ENCODE data around the gene UBE2O. TPM values are rescaled to one million over a fixed set of nuclear protein-coding genes. Genes with fewer than 3 reads are reported as not detected.

The UBE2O gene
- total RNA-seq, 1 experiment from 2014 or later, result 57.4 TPM

GRCh38 chr17:76446449-76447231 is 6.3 kb downstream of the UBE2O start:
- BruUV-seq (replicated peaks), result no TSS peak
- no peaks in the 10 kb centered on the region for H3K27me3 ChIP-seq (replicated peaks; ENCODE audit: insufficient read depth, low read depth, low read length, poor library complexity)
- intact Hi-C loops (cut with micrococcal nuclease; ENCODE audit: unreplicated experiment), result no loop called here
- H3K36me3 ChIP-seq (ENCODE audit: insufficient read depth, low read length, poor library complexity, severe bottlenecking), result no peaks in the 10 kb centered on the region
- TF ChIP-seq CTCF (conservative IDR thresholded peaks at IDR 0.05; ENCODE audit: low read depth, low read length) (no peak), EZH2 (IDR thresholded peaks at IDR 0.05; ENCODE audit: borderline replicate concordance, low read depth, low read length, poor library complexity, severe bottlenecking) (no peak)
- no peak for DNase-seq (ENCODE audit: low spot score)
- peak overlapping the region; percentile 38 for H3K27ac ChIP-seq (ENCODE audit: low read depth, low read length, poor library complexity, severe bottlenecking)
- ChIA-PET CTCF (interaction anchor here (0.7 kb wide), 1 partner anchor 652 kb away, joined by 3 read pairs; no protein-coding TSS in a partner anchor), POLR2A (ENCODE audit: low non-redundant PET) (no interaction called here)
- peaks cover 64% of the 10 kb centered on the region for H3K4me1 ChIP-seq (ENCODE audit: insufficient read depth, low read length, poor library complexity, severe bottlenecking)
- H3K9me3 ChIP-seq (ENCODE audit: low read depth, low read length, poor library complexity, severe bottlenecking), result no peaks in the 10 kb centered on the region
- no peak overlapping the region for H3K4me3 ChIP-seq (ENCODE audit: low read depth, low read length, poor library complexity, severe bottlenecking)

DNA sequence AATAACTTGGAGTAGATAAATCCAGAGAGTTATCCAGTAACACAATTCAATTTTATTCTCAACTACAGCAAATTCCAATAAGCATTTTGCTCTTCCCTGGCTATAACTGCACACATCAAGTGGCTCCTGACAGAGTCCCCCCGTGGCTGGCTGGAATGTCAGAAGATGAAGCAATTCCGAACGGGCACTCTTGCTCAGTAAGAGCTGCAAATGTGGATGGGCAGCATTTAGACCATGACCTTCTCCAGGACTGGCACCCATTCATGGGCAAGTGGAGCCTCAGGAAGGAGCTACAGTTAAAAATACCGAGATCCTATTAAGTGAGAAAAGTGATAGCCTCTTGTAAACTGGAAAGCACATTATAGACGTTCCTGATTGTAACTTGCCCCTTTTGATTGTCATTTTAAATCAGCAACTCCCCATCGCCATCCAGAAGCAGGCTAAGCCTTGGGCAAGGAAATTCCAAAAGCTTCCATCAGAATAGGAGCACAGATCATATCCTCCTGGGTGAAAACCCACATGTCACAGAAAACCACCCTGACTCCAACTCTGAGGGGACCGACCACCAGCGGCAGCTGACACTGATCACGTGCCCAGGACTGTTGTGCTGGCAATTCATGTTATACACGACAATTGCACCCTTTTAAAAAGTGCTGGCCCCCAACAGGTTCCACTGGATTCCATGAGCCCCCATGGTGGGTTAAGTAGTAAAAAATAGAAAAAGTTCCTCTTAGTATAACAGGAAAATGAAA is 7.1 kb downstream of the UBE2O start:
- no peak for DNase-seq (ENCODE audit: low spot score)
- ChIA-PET CTCF (interaction anchor here (0.7 kb wide), 1 partner anchor 651 kb away, joined by 3 read pairs; no protein-coding TSS in a partner anchor), POLR2A (ENCODE audit: low non-redundant PET) (no interaction called here)
- TF ChIP-seq EZH2 (IDR thresholded peaks at IDR 0.05; ENCODE audit: borderline replicate concordance, low read depth, low read length, poor library complexity, severe bottlenecking) (no peak), CTCF (conservative IDR thresholded peaks at IDR 0.05; ENCODE audit: low read depth, low read length) (no peak)
- Histone ChIP-seq H3K9me3 (ENCODE audit: low read depth, low read length, poor library complexity, severe bottlenecking) (no peaks in the 10 kb centered on the region), H3K36me3 (ENCODE audit: insufficient read depth, low read length, poor library complexity, severe bottlenecking) (no peaks in the 10 kb centered on the region), H3K27ac (ENCODE audit: low read depth, low read length, poor library complexity, severe bottlenecking) (peak overlapping the region; percentile 38), H3K27me3 (replicated peaks; ENCODE audit: insufficient read depth, low read depth, low read length, poor library complexity) (no peaks in the 10 kb centered on the region), H3K4me3 (ENCODE audit: low read depth, low read length, poor library complexity, severe bottlenecking) (no peak overlapping the region), H3K4me1 (ENCODE audit: insufficient read depth, low read length, poor library complexity, severe bottlenecking) (peaks cover 60% of the 10 kb centered on the region)
- intact Hi-C loops (cut with micrococcal nuclease; ENCODE audit: unreplicated experiment), result no loop called here
- no TSS peak for BruUV-seq (replicated peaks)

DNA sequence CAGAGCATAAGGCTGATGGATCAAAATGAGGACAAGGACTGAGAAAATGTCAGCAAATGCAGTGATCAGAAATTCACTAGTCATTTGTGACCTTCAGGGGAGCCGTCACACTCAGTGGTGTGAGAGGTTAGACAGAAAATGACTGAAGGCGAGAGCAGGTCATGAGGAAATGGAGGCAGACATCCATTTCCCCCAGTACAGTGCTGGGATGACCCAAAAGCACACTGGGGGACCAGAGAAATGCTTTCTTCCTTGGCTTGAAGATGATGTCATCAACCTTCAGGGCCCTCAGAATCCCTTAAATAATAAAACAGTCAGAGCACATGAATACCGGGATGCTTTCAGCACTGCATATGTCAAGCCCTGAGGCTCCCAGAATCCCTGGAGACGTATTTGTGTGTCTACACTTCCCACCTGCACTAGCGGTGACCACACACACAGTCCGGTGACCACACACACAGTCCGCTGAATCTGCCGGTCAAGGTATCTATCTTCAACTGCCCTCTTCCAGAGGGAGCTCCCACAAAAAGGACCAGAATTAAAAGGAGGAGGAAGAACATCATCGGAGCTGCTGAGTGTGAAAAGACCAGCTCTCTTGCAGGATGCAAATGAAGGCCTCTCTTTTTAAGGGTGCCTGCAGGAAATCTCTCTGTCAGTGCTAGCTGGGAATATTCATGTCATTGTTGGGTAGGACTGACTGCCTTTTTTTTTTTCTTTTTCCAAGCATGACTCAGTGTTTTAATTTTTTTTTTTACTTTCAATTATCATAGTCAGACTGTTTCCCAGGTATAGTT is 8.2 kb downstream of the UBE2O start:
- Histone ChIP-seq H3K27me3 (replicated peaks; ENCODE audit: insufficient read depth, low read depth, low read length, poor library complexity) (no peaks in the 10 kb centered on the region), H3K27ac (ENCODE audit: low read depth, low read length, poor library complexity, severe bottlenecking) (no peak overlapping the region), H3K36me3 (ENCODE audit: insufficient read depth, low read length, poor library complexity, severe bottlenecking) (no peaks in the 10 kb centered on the region), H3K4me3 (ENCODE audit: low read depth, low read length, poor library complexity, severe bottlenecking) (no peak overlapping the region), H3K9me3 (ENCODE audit: low read depth, low read length, poor library complexity, severe bottlenecking) (no peaks in the 10 kb centered on the region), H3K4me1 (ENCODE audit: insufficient read depth, low read length, poor library complexity, severe bottlenecking) (peaks cover 59% of the 10 kb centered on the region)
- intact Hi-C loops (cut with micrococcal nuclease; ENCODE audit: unreplicated experiment), result no loop called here
- ChIA-PET POLR2A (ENCODE audit: low non-redundant PET) (no interaction called here), CTCF (no interaction called here)
- BruUV-seq (replicated peaks), result no TSS peak
- TF ChIP-seq EZH2 (IDR thresholded peaks at IDR 0.05; ENCODE audit: borderline replicate concordance, low read depth, low read length, poor library complexity, severe bottlenecking) (no peak), CTCF (conservative IDR thresholded peaks at IDR 0.05; ENCODE audit: low read depth, low read length) (no peak)
- peak; percentile 46 for DNase-seq (ENCODE audit: low spot score)
